T-cell (primary cell): ENCODE measurements around the gene INPP5A. TPM values are rescaled to one million over a fixed set of nuclear protein-coding genes. Genes with fewer than 3 reads are reported as not detected.

Source experiments
- ATAC-seq, 4 experiments: fragments of 200-7000 bp in 3 of 4; fragments of 150-1000 bp in 1 of 4; cut with Tn5 transposase; replicated peaks in 1 of 4; 1 replicate in 3 of 4; 2 replicates in 1 of 4; pipeline ENCODE4 v1.10.0; 2021; ENCODE audit warnings: moderate library complexity in 3 of 4, mild to moderate bottlenecking in 2 of 4, moderate number of reproducible peaks in 1 of 4
- CTCF ChIA-PET, 2 donors: fragments of 300-600 bp; sonication (Branson Sonifier 250); formaldehyde crosslinking; loops; one replicate each; lab custom pipeline; 2022; ENCODE audit warnings: antibody characterized with exemption in 2 of 2; lab: Charles Lee
- POLR2A ChIA-PET, 2 donors: fragments of 300-600 bp; sonication (Branson Sonifier 250); formaldehyde crosslinking; loops; one replicate each; lab custom pipeline; 2022; ENCODE audit warnings: antibody characterized with exemption in 2 of 2; lab: Charles Lee
- DNase-seq, 35 experiments: peaks; one replicate each; pipeline versions ENCODE4 v3.0.0 to v3.0.0-alpha.2; 2013 to 2023
- H3K27ac ChIP-seq: one replicate; pipeline ENCODE4 v1.5.1; 2013; ENCODE audit warnings: low read length
- H3K27me3 ChIP-seq, 2 experiments: replicated peaks in 1 of 2; 1 replicate in 1 of 2; 2 replicates in 1 of 2; pipeline versions ENCODE4 v1.6.1 to v1.7.0; 2013; ENCODE audit warnings: low read length in 1 of 2, mixed read lengths in 1 of 2; ENCODE audit not compliant: control insufficient read depth in 2 of 2, insufficient read depth in 2 of 2; ENCODE audit errors: extremely low read depth in 1 of 2
- H3K36me3 ChIP-seq, 2 donors: 1 replicate in 1 of 2; 2 replicates in 1 of 2; pipeline versions ENCODE4 v1.6.1 to v1.7.0; 2013; ENCODE audit warnings: low read length in 1 of 2; ENCODE audit not compliant: control insufficient read depth in 2 of 2, insufficient read depth in 1 of 2; ENCODE audit errors: extremely low read depth in 1 of 2
- H3K4me1 ChIP-seq, 2 experiments: 1 replicate in 1 of 2; 2 replicates in 1 of 2; pipeline versions ENCODE4 v1.6.1 to v1.7.0; 2013; ENCODE audit warnings: low read length in 2 of 2, mixed read lengths in 1 of 2; ENCODE audit not compliant: insufficient read depth in 2 of 2, control insufficient read depth in 1 of 2; ENCODE audit errors: extremely low read depth in 1 of 2
- H3K4me3 ChIP-seq, 2 donors: 1 replicate in 1 of 2; 2 replicates in 1 of 2; pipeline versions ENCODE4 v1.5.1 to v1.7.0; 2013; ENCODE audit warnings: mild to moderate bottlenecking in 2 of 2, low read length in 1 of 2, moderate library complexity in 1 of 2; ENCODE audit not compliant: control insufficient read depth in 1 of 2; ENCODE audit errors: extremely low read depth in 1 of 2
- H3K9me3 ChIP-seq: 2 replicates; pipeline ENCODE4 v1.7.0; 2013
- H3K27ac Mint-ChIP-seq, 2 donors: one replicate each; pipeline ENCODE4 v1.8.0; 2020 to 2021; ENCODE audit warnings: mild to moderate bottlenecking in 2 of 2, mixed read lengths in 2 of 2
- H3K27me3 Mint-ChIP-seq, 2 donors: one replicate each; pipeline ENCODE4 v1.8.0; 2021 to 2022; ENCODE audit warnings: mixed read lengths in 2 of 2
- H3K36me3 Mint-ChIP-seq: one replicate; pipeline ENCODE4 v1.8.0; 2021; ENCODE audit warnings: mixed read lengths
- H3K4me1 Mint-ChIP-seq, 3 donors: one replicate each; pipeline ENCODE4 v1.8.0; 2020 to 2022; ENCODE audit warnings: mixed read lengths in 3 of 3, mild to moderate bottlenecking in 1 of 3
- H3K4me3 Mint-ChIP-seq, 3 donors: one replicate each; pipeline ENCODE4 v1.8.0; 2020 to 2022; ENCODE audit warnings: mild to moderate bottlenecking in 3 of 3, mixed read lengths in 3 of 3, moderate library complexity in 3 of 3
- H3K9me3 Mint-ChIP-seq, 3 donors: one replicate each; pipeline ENCODE4 v1.8.0; 2020 to 2022; ENCODE audit warnings: mixed read lengths in 3 of 3
- WGBS: methylation state at CpG from one replicate; pipeline ENCODE4 v1.1.5; 2013; ENCODE audit warnings: missing lambda C conversion rate; ENCODE audit not compliant: insufficient coverage; 5-methylcytosine and 5-hydroxymethylcytosine counted together
- total RNA-seq, 35 experiments: library from RNA in 6 of 35; stranded (reverse) in 6 of 35; fragments of 120-200 nt in 1 of 35; gene quantifications; one replicate each; pipeline versions ENCODE4 v1.2.1 to v1.2.4 and lab custom pipeline; 2013 to 2026

Gene INPP5A
- total RNA-seq, 5 donors from 2014 or later (not counting 1 experiment from before 2014, with no cell fraction given) = 20.9 to 23.1 (median 22.9) TPM

DNA sequence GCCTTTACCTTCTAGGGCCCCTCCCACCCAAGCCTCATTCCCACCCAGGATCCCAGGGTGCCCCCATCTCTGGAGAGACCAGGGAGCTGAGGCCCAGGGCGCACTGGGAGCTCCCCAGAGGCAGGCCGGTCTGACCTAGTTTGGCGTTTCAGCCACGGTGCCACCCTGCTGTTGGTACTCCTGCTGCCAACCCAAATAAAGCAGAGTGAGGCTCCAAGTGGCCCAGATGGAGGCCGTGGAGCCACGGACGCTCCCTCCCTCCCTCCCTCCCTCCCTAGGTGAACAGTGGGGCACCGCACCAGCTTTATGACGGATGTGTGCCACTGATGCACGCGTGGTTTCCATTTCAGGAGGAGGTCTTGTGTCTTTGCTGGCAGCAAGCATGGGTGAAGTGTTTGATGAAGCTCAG is 1.8 kb downstream of the INPP5A start:
- peak in 32 of 35 experiments; percentile 27 to 73 (median 51) for DNase-seq
- peak overlapping the region; percentile 83 to 91 for H3K27ac Mint-ChIP-seq
- H3K9me3 Mint-ChIP-seq = no peaks in the 10 kb centered on the region
- H3K36me3 ChIP-seq = no peaks in the 10 kb centered on the region
- 100% methylated on average over 1 of the region's 11 CpGs for WGBS
- no peaks in the 10 kb centered on the region for H3K9me3 ChIP-seq
- peak overlapping the region; percentile 90 to 96 (median 91) for H3K4me3 Mint-ChIP-seq
- ATAC-seq = peak in 1 of 4 experiments; percentile 16
- CTCF ChIA-PET = interaction anchor here (0.7 kb wide), 2 partner anchors 12 to 67 kb away, joined by 3 to 4 read pairs; no protein-coding TSS in a partner anchor
- peaks cover 0 to 5% of the 10 kb centered on the region in 2 experiments for H3K27me3 ChIP-seq
- H3K27ac ChIP-seq = peak overlapping the region; percentile 42
- POLR2A ChIA-PET = no interaction called here
- peaks cover 63 to 77% (median 68%) of the 10 kb centered on the region in 3 donors for H3K4me1 Mint-ChIP-seq
- peaks cover 45 to 66% of the 10 kb centered on the region in 2 experiments for H3K4me1 ChIP-seq
- H3K36me3 Mint-ChIP-seq = no peaks in the 10 kb centered on the region
- no peaks in the 10 kb centered on the region for H3K27me3 Mint-ChIP-seq
- H3K4me3 ChIP-seq = peak overlapping the region; percentile 16 to 47

DNA sequence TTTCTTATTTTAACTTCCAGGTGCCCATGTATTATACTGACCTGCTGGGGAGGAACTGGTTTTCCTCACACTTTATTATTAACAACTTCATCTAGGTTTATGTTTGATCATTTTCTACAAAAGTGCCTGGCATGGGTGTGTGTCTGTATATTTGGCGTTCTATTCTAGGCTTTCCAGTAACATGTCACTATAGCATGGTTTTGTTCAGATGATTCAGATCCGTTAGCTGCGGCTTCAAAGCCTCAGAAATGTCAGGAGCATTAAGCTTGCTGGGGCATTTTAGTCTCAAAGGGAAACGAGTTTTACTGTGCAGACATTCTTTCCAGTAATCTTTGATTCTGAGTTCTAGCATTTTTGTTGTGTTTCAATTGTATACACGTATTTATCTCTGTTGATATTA is 2.3 kb downstream of the INPP5A start:
- no peaks in the 10 kb centered on the region for H3K36me3 Mint-ChIP-seq
- no peaks in the 10 kb centered on the region for H3K9me3 Mint-ChIP-seq
- peaks cover 48 to 70% of the 10 kb centered on the region in 2 experiments for H3K4me1 ChIP-seq
- CTCF ChIA-PET = interaction anchor here (0.7 kb wide), 2 partner anchors 12 to 67 kb away, joined by 3 to 4 read pairs; no protein-coding TSS in a partner anchor
- ATAC-seq (no peak), DNase-seq (peak in 1 of 35 experiments; percentile 40)
- WGBS = 41% methylated on average over 4 of the region's 5 CpGs
- no peaks in the 10 kb centered on the region for H3K36me3 ChIP-seq
- H3K27me3 ChIP-seq = peaks cover 0 to 5% of the 10 kb centered on the region in 2 experiments
- no peaks in the 10 kb centered on the region for H3K27me3 Mint-ChIP-seq
- POLR2A ChIA-PET = no interaction called here
- peak overlapping the region in 1 of 2 donors; percentile 47 for H3K4me3 ChIP-seq
- peaks cover 68 to 78% (median 70%) of the 10 kb centered on the region in 3 donors for H3K4me1 Mint-ChIP-seq
- H3K27ac ChIP-seq = peak overlapping the region; percentile 42
- H3K27ac Mint-ChIP-seq = peak overlapping the region; percentile 83 to 87
- no peaks in the 10 kb centered on the region for H3K9me3 ChIP-seq
- peak overlapping the region; percentile 67 to 96 (median 90) for H3K4me3 Mint-ChIP-seq

DNA sequence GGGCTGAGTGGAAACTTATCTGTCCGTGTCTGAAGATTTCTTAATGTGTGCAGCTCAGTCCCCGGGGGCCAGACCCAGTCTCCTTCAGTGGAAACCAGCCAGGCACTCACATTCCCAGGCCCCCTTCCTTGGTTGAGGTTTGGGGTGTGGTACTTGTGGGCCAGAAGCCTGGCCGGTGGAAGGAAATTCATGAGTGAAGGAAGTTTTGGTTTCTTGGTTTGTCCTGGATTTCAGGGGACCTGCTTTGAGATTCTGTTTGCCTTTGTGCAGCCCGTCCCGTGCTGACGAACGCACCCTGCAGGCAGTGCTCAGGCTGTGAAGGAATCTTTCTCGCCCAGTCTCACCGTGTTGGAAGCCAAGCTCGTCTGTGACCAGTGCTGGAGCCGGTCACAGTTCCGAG is 2.9 kb downstream of the INPP5A start:
- Histone ChIP-seq H3K9me3 (no peaks in the 10 kb centered on the region), H3K27ac (peak overlapping the region; percentile 42), H3K4me1 (peaks cover 53 to 76% of the 10 kb centered on the region in 2 experiments), H3K4me3 (peak overlapping the region in 1 of 2 donors; percentile 17), H3K27me3 (peaks cover 0 to 5% of the 10 kb centered on the region in 2 experiments), H3K36me3 (no peaks in the 10 kb centered on the region)
- H3K27me3 Mint-ChIP-seq = no peaks in the 10 kb centered on the region
- H3K4me3 Mint-ChIP-seq = peak overlapping the region; percentile 67 to 96 (median 90)
- ATAC-seq (no peak), DNase-seq (peak in 1 of 35 experiments; percentile 22)
- 66% methylated on average over 9 of the region's 12 CpGs for WGBS
- ChIA-PET CTCF (no interaction called here), POLR2A (no interaction called here)
- no peaks in the 10 kb centered on the region for H3K9me3 Mint-ChIP-seq
- H3K4me1 Mint-ChIP-seq = peaks cover 71 to 78% (median 74%) of the 10 kb centered on the region in 3 donors
- no peaks in the 10 kb centered on the region for H3K36me3 Mint-ChIP-seq
- H3K27ac Mint-ChIP-seq = peak overlapping the region; percentile 83 to 87

DNA sequence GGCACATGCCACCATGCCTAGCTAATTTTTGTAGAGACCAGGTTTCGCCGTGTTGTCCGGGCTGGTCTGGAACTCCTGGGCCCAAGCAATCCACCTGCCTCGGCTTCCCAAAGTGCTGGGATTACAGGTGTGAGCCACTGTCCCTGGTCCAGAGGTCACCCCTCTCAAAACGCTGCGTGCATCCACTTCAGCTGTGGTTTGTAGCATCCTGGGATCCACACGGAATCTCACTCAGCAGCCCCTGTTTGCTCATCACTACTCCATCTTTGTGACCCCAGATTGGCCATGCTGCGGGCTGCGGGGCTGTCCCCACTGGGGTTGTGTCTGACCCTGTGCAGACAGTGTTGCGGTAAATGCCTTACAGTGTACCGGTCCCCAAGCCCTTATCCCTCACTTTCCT is 3.5 kb downstream of the INPP5A start:
- DNase-seq = no peak
- no peak for ATAC-seq
- CTCF ChIA-PET = no interaction called here
- Mint-ChIP-seq H3K27ac (peak overlapping the region; percentile 73 to 87), H3K4me3 (peak overlapping the region; percentile 28 to 96 (median 67)), H3K27me3 (no peaks in the 10 kb centered on the region), H3K36me3 (no peaks in the 10 kb centered on the region), H3K9me3 (no peaks in the 10 kb centered on the region), H3K4me1 (peaks cover 78 to 82% (median 79%) of the 10 kb centered on the region in 3 donors)
- Histone ChIP-seq H3K27me3 (peaks cover 0 to 4% of the 10 kb centered on the region in 2 experiments), H3K9me3 (no peaks in the 10 kb centered on the region), H3K4me1 (peaks cover 56 to 78% of the 10 kb centered on the region in 2 experiments), H3K27ac (no peak overlapping the region), H3K36me3 (no peaks in the 10 kb centered on the region), H3K4me3 (no peak overlapping the region)
- WGBS = 97% methylated on average over 7 of the region's 11 CpGs
- POLR2A ChIA-PET = no interaction called here

DNA sequence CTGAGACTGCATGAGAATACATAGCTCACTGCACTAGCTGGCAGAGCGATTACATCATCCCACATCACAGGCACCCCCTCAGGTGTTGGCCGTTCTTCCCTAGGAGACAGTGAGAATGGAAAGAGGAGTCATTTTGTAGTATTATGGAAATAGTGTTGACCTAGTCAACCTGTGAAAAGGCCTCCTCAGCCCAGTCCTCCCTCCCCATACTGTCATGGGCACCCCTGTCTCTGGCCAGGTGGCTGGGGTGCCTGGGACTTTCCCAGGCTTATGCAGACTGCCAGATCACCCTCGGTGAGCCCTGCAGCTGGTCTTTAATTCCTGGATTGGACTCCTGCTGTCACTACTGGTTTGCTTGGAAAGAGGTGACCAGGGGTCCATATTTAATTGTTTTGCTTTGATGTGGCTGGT is 4.0 kb downstream of the INPP5A start:
- H3K27me3 Mint-ChIP-seq = no peaks in the 10 kb centered on the region
- peaks cover 53 to 78% of the 10 kb centered on the region in 2 experiments for H3K4me1 ChIP-seq
- peaks cover 0 to 1% of the 10 kb centered on the region in 2 donors for H3K36me3 ChIP-seq
- peak overlapping the region in 2 of 3 donors; percentile 28 to 96 for H3K4me3 Mint-ChIP-seq
- ChIA-PET CTCF (no interaction called here), POLR2A (no interaction called here)
- DNase-seq (no peak), ATAC-seq (no peak)
- no peaks in the 10 kb centered on the region for H3K27me3 ChIP-seq
- no peak overlapping the region for H3K4me3 ChIP-seq
- 25% methylated on average over 1 of the region's 3 CpGs for WGBS
- H3K27ac ChIP-seq = no peak overlapping the region
- H3K4me1 Mint-ChIP-seq = peaks cover 78 to 84% (median 80%) of the 10 kb centered on the region in 3 donors
- H3K36me3 Mint-ChIP-seq = no peaks in the 10 kb centered on the region
- H3K9me3 Mint-ChIP-seq = no peaks in the 10 kb centered on the region
- no peaks in the 10 kb centered on the region for H3K9me3 ChIP-seq
- peak overlapping the region; percentile 73 to 87 for H3K27ac Mint-ChIP-seq

DNA sequence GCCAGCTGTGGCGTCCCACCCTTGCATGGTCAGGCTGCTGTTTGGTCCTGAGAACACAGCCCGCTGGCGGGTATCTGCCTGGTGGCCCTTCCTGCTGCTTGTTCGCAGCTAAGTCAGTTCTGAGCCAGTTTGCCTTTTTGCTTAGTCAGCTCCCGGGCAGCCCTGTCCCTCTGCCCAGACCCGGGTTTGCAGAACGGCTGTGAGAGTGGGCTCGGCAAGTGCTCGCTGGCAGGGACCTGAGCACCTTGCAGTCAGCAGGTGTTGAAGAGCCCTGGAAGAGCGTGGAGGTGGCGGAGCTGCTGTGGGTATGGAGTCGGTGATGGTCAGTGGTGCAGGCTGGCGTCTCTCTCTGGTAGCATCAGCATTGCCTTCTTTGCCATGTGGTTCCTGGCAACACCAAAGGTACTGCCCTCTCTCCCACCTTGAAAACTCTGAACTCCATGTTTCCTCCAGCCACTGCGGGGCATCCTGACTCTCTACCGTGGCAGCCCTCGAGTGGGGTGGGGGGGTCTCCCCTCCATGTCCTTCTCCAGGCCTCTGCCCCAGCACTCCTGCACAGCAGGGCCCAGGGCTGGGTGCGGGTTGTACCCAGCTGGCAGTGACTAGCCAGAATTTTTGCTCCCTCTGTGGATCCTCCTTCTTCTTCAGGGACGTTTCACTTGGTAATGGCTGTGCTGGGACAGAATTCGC is 4.6 kb downstream of the INPP5A start:
- Histone ChIP-seq H3K36me3 (peaks cover 0 to 3% of the 10 kb centered on the region in 2 donors), H3K27ac (no peak overlapping the region), H3K27me3 (no peaks in the 10 kb centered on the region), H3K4me1 (peaks cover 53 to 81% of the 10 kb centered on the region in 2 experiments), H3K9me3 (no peaks in the 10 kb centered on the region), H3K4me3 (no peak overlapping the region)
- POLR2A ChIA-PET = no interaction called here
- CTCF ChIA-PET = no interaction called here
- Mint-ChIP-seq H3K4me1 (peaks cover 81 to 90% (median 86%) of the 10 kb centered on the region in 3 donors), H3K4me3 (peak overlapping the region in 1 of 3 donors; percentile 96), H3K27me3 (no peaks in the 10 kb centered on the region), H3K27ac (peak overlapping the region; percentile 80 to 87), H3K36me3 (no peaks in the 10 kb centered on the region), H3K9me3 (no peaks in the 10 kb centered on the region)
- DNase-seq = no peak
- 92% methylated on average over 11 of the region's 19 CpGs for WGBS
- no peak for ATAC-seq
